Transverse colon (tissue), 4 donors: Measurements from ENCODE around the gene NUP98. TPM values are rescaled to one million over a fixed set of nuclear protein-coding genes. Genes with fewer than 3 reads are reported as not detected.

Experiments
- DNase-seq: peaks from one replicate; pipeline ENCODE4 v3.0.0-alpha.2; 2019
- H3K27ac ChIP-seq, 4 donors: fragments of 200-600 bp; sonication (generic); 2 replicates each; pipeline ENCODE4 v1.5.1; 2016 to 2018; ENCODE audit warnings: inconsistent platforms in 4 of 4
- H3K27me3 ChIP-seq: fragments of 200-600 bp; sonication (generic); 2 replicates; pipeline ENCODE4 v1.5.1; 2017; ENCODE audit warnings: inconsistent platforms
- H3K36me3 ChIP-seq, 4 donors: fragments of 200-600 bp; sonication (generic); 2 replicates each; pipeline ENCODE4 v1.5.1; 2017 to 2019; ENCODE audit warnings: inconsistent platforms in 4 of 4
- H3K4me1 ChIP-seq, 4 donors: fragments of 200-600 bp; sonication (generic); 2 replicates each; pipeline ENCODE4 v1.5.1; 2017 to 2020; ENCODE audit warnings: inconsistent platforms in 4 of 4
- H3K4me3 ChIP-seq, 4 donors: fragments of 200-600 bp; sonication (generic); 1 replicate in 1 of 4; 2 replicates in 3 of 4; pipeline versions ENCODE4 v1.5.1 to v1.6.1; 2017 to 2019; ENCODE audit warnings: inconsistent platforms in 4 of 4
- H3K9me3 ChIP-seq, 2 donors: fragments of 200-600 bp; sonication (generic); 2 replicates each; pipeline ENCODE4 v1.5.1; 2017 to 2019; ENCODE audit warnings: inconsistent platforms in 2 of 2
- CTCF ChIP-seq, 5 experiments: fragments of 200-600 bp in 3 of 5; fragments of 450-650 bp in 2 of 5; sonication (generic) in 3 of 5; IDR thresholded peaks; 1 replicate in 2 of 5; 2 replicates in 3 of 5; pipeline ENCODE4 v1.5.1; 2016 to 2017; ENCODE audit warnings: antibody characterized with exemption in 5 of 5, inconsistent platforms in 3 of 5, mild to moderate bottlenecking in 2 of 5, moderate library complexity in 1 of 5
- EP300 ChIP-seq: sonication (generic); formaldehyde crosslinking; IDR thresholded peaks from one replicate; pipeline ENCODE4 v1.6.1; 2017; ENCODE audit warnings: antibody characterized with exemption, low read depth
- POLR2A ChIP-seq: fragments of 450-650 bp; IDR thresholded peaks from one replicate; pipeline ENCODE4 v1.6.1; 2016; ENCODE audit warnings: antibody characterized with exemption, mild to moderate bottlenecking, moderate library complexity
- POLR2AphosphoS5 ChIP-seq, 3 donors: sonication (generic); formaldehyde crosslinking; IDR thresholded peaks; one replicate each; pipeline ENCODE4 v1.6.1; 2016; ENCODE audit warnings: antibody characterized with exemption in 3 of 3
- WGBS, 2 donors: methylation state at CpG; one replicate each; pipeline ENCODE4 v1.1.5; 2018; ENCODE audit warnings: low coverage in 1 of 2; 5-methylcytosine and 5-hydroxymethylcytosine counted together
- in situ Hi-C, 4 donors: fragments of 200-750 bp; cut with MboI; loops; one replicate each; pipeline versions ENCODE4 v1.15.0 to v1.15.1; 2017; ENCODE audit warnings: low sequenced_read_pairs in 3 of 4, low pct_ligation_motif_present in 1 of 4, low pct_unique_long_range_greater_than_20kb in 1 of 4
- intact Hi-C: fragments of 100-400 bp; cut with DNase I; formaldehyde crosslinking; loops from one replicate; pipeline ENCODE4 v1.15.1; 2023; ENCODE audit warnings: low total_unique reads
- total RNA-seq, 4 donors: library from RNA; depleted of rRNA; stranded (reverse); fragments of >200 nt; gene quantifications; one replicate each; pipeline ENCODE4 v1.1.0, GENCODE V29; 2016

NUP98 gene
- total RNA-seq, 4 donors from 2014 or later: 37.0 to 103 (median 72.4) TPM

- intact Hi-C loops: no loop called here
- Histone ChIP-seq H3K36me3 (peaks cover 0 to 68% (median 31%) of the 10 kb centered on the region in 4 donors), H3K9me3 (no peaks in the 10 kb centered on the region), H3K27ac (no peak overlapping the region), H3K4me1 (no peaks in the 10 kb centered on the region), H3K27me3 (no peaks in the 10 kb centered on the region), H3K4me3 (no peak overlapping the region)
- in situ Hi-C loops: no loop called here
- no peak for DNase-seq
- TF ChIP-seq EP300 (no peak), POLR2A (no peak), CTCF (IDR thresholded peaks at IDR 0.05) (no peak), POLR2AphosphoS5 (IDR thresholded peaks at IDR 0.05) (no peak)
- 95 to 100% methylated on average over 1 to 11 of the region's 11 CpGs for WGBS, 2 donors
These were observed 121.4 kb downstream of the NUP98 start for GRCh38 chr11:3675971-3676370.

DNA sequence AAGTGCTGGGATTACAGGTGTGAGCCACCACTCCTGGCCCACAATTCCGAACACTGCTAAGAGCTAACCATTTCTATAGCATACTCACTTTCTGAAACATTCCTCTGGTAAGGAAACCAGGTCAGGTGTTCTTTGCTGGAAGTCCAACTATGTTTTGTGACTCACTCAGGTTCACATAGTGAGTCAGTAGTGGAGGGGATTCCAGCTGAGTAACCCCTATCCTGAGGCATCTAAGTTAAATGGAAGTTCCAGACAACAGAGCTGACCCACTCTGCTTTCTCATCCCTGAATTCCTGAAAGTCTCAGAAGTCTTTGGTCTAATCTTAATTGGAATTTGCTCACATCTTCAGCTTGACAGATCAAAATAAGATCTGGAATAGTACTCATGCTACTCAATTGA lies 123.2 kb downstream of the NUP98 start:
- H3K4me3 ChIP-seq: no peak overlapping the region
- in situ Hi-C loops: no loop called here
- H3K36me3 ChIP-seq: peaks cover 0 to 50% (median 22%) of the 10 kb centered on the region in 4 donors
- no peaks in the 10 kb centered on the region for H3K9me3 ChIP-seq
- TF ChIP-seq CTCF (IDR thresholded peaks at IDR 0.05): no peak
- TF ChIP-seq POLR2A: no peak
- TF ChIP-seq POLR2AphosphoS5 (IDR thresholded peaks at IDR 0.05): no peak
- no peak for TF ChIP-seq EP300
- H3K4me1 ChIP-seq: no peaks in the 10 kb centered on the region
- 95% methylated on average over 1 of the region's 1 CpG; no CpG with 5 or more reads in 1 of the 2 donors for WGBS, 2 donors
- H3K27me3 ChIP-seq: no peaks in the 10 kb centered on the region
- no peak overlapping the region for H3K27ac ChIP-seq
- no peak for DNase-seq
- intact Hi-C loops: no loop called here

DNA sequence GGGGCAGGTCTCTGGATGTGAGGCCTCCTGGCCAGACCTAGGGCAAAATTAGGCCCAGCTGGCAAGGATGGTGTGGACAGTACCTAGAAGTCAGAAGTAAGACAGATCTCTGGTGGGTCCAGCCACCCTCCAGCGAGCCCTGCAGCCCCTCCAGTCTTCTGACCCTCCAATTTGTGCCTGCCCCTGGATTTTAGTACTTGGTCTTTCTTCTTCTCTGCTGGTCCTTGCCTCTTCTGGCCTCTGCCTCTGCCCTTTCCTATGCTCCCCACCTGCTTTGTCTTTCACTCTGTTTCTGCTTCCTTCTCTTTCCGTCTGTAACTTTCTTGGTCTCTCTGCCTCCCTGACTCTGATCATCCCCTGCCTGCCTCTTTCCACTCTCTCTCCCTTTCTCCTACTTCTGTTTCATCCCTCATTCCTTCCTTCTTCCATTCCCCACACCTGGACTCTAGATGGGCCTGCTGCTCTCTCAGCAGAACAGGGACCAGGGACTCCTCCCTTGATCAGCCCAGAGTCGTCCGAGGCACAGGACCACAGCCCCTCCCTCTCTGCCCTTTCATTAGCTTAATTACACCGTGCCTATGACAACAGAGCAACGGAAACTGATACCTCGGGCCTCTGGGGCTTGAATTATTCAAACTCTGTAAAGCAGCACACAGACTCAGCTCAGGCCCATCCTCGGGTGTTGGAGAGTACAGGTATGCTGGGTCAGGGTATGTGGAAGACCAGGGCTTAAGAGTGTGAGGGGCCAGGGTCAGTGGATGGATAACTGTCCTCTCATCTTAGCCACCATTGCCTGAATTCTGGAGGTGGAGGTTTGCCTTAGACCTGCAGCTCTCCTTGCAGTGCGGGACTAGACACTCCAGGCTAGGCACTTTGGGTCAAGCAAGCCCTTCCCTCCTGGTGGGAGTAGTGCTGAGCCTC lies 125.8 kb downstream of the NUP98 start, which contains the start of gene CHRNA10:
Gene CHRNA10 (minus strand): TSS at position 51 of the 921 bp plus-strand sequence. CDS start 72 bp downstream, outside the sequence.
- Histone ChIP-seq H3K27ac (no peak within 1 kb of the TSS), H3K36me3 (peaks cover 0 to 28% (median 13%) of the 10 kb centered on the region in 4 donors), H3K27me3 (no peaks in the 10 kb centered on the region), H3K4me1 (no peaks in the 10 kb centered on the region), H3K9me3 (no peaks in the 10 kb centered on the region), H3K4me3 (no peak within 1 kb of the TSS)
- 75 to 79% methylated on average over 3 to 9 of the region's 9 CpGs for WGBS, 2 donors
- DNase-seq: no peak
- in situ Hi-C loops: no loop called here
- intact Hi-C loops: no loop called here
- no peak for TF ChIP-seq EP300
- no peak for TF ChIP-seq CTCF (IDR thresholded peaks at IDR 0.05)
- TF ChIP-seq POLR2AphosphoS5 (IDR thresholded peaks at IDR 0.05): no peak
- no peak for TF ChIP-seq POLR2A

- WGBS, 2 donors: 94% methylated on average over 5 of the region's 5 CpGs; no CpG with 5 or more reads in 1 of the 2 donors
- TF ChIP-seq EP300 (no peak), CTCF (IDR thresholded peaks at IDR 0.05) (no peak), POLR2A (no peak), POLR2AphosphoS5 (IDR thresholded peaks at IDR 0.05) (no peak)
- Histone ChIP-seq H3K9me3 (no peaks in the 10 kb centered on the region), H3K36me3 (peaks cover 0 to 20% (median 5%) of the 10 kb centered on the region in 4 donors), H3K27ac (no peak overlapping the region), H3K4me3 (no peak overlapping the region), H3K4me1 (no peaks in the 10 kb centered on the region), H3K27me3 (no peaks in the 10 kb centered on the region)
- no peak for DNase-seq
- intact Hi-C loops (no loop called here), in situ Hi-C loops (no loop called here)
These were observed 127.6 kb downstream of the NUP98 start for GRCh38 chr11:3669742-3670183.
